Upper lobe of left lung (tissue), 6 donors: ENCODE data around the gene ACYP1. TPM values are rescaled to one million over a fixed set of nuclear protein-coding genes. Genes with fewer than 3 reads are reported as not detected.
A peak's percentile ranks its signal among the peaks of the same experiment; 100 is the strongest.

Source experiments
- ATAC-seq, 2 donors: fragments of 200-7000 bp; cut with Tn5 transposase; one replicate each; pipeline ENCODE4 v1.9.1; 2022; ENCODE audit warnings: mild to moderate bottlenecking in 2 of 2, moderate library complexity in 2 of 2; ENCODE audit not compliant: low FRiP score in 2 of 2
- DNase-seq, 2 donors: peaks; one replicate each; pipeline ENCODE4 v3.0.0-alpha.2; 2019 to 2020
- H3K27ac ChIP-seq, 4 donors: fragments of 200-600 bp; sonication (generic); one replicate each; pipeline ENCODE4 v1.5.1; 2016 to 2019
- H3K27me3 ChIP-seq, 4 donors: fragments of 200-600 bp; sonication (generic); one replicate each; pipeline ENCODE4 v1.5.1; 2017 to 2019
- H3K36me3 ChIP-seq, 4 donors: fragments of 200-600 bp; sonication (generic); one replicate each; pipeline ENCODE4 v1.5.1; 2016 to 2019
- H3K4me1 ChIP-seq, 4 donors: fragments of 200-600 bp; sonication (generic); one replicate each; pipeline ENCODE4 v1.5.1; 2018 to 2019
- H3K4me3 ChIP-seq, 4 donors: fragments of 200-600 bp; sonication (generic); one replicate each; pipeline ENCODE4 v1.5.1; 2017 to 2019; ENCODE audit warnings: mild to moderate bottlenecking in 2 of 4, moderate library complexity in 1 of 4
- H3K9me3 ChIP-seq, 4 donors: fragments of 200-600 bp; sonication (generic); one replicate each; pipeline ENCODE4 v1.5.1; 2018 to 2019
- EP300 ChIP-seq, 4 donors: sonication (generic); formaldehyde crosslinking; IDR thresholded peaks; one replicate each; pipeline ENCODE4 v1.5.1; 2017; ENCODE audit warnings: antibody characterized with exemption in 4 of 4, control low read depth in 2 of 4
- POLR2A ChIP-seq, 4 donors: fragments of 450-650 bp; IDR thresholded peaks; one replicate each; pipeline ENCODE4 v1.5.1; 2016 to 2017; ENCODE audit warnings: antibody characterized with exemption in 4 of 4, mild to moderate bottlenecking in 2 of 4
- POLR2AphosphoS5 ChIP-seq, 2 donors: sonication (generic); formaldehyde crosslinking; IDR thresholded peaks; one replicate each; pipeline ENCODE4 v1.5.1; 2017; ENCODE audit warnings: antibody characterized with exemption in 2 of 2
- WGBS, 2 donors: methylation state at CpG; one replicate each; pipeline ENCODE4 v1.1.5; 2017 to 2018; 5-methylcytosine and 5-hydroxymethylcytosine counted together
- total RNA-seq, 6 donors: library from RNA; depleted of rRNA in 4 of 6; stranded (reverse); fragments of >200 nt in 4 of 6; gene quantifications; one replicate each; pipeline versions ENCODE4 v1.1.0 to v1.2.1, GENCODE V29; 2016 to 2021
- TF ChIP-seq, protein P1 (sequence below), 6 experiments: fragments of 450-650 bp in 4 of 6; fragments of 200-600 bp in 2 of 6; sonication (generic) in 2 of 6; IDR thresholded peaks; one replicate each; pipeline ENCODE4 v1.5.1; 2016 to 2019; ENCODE audit warnings: antibody characterized with exemption in 6 of 6
- donor health status: DM: no; HTN: no; CAD: no; lungs with moderate emphysema.
- donor health status: DM: no; HTN: yes; CAD: no; lungs with severe emphysema.

ACYP1 gene
- total RNA-seq, 6 donors from 2014 or later: 7.9 to 46.1 (median 13.7) TPM

DNA sequence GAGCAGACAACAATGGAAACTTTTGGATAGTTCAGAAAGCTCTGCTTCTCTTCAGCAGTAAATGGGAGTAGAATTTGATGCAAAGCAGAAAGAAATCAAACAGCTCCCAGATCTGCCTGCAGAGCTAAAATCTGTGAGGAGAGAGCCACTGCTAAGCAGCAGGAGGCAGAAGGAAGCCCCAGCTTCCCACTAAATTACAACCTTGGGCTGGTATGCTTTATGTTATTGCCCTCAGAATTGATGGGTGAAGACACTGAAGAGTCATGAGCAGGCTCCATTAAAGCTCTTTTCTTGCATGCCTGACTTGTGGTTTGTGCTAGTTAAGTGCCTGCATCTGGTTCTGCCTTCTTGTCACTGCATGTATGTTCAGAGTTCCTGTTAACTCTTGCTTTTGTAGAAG lies 14.0 kb upstream of the ACYP1 start:
- H3K9me3 ChIP-seq: no peaks in the 10 kb centered on the region
- TF ChIP-seq EP300 (IDR thresholded peaks at IDR 0.05) (no peak), POLR2A (IDR thresholded peaks at IDR 0.05) (no peak), POLR2AphosphoS5 (IDR thresholded peaks at IDR 0.05) (no peak)
- TF ChIP-seq, protein P1, sequence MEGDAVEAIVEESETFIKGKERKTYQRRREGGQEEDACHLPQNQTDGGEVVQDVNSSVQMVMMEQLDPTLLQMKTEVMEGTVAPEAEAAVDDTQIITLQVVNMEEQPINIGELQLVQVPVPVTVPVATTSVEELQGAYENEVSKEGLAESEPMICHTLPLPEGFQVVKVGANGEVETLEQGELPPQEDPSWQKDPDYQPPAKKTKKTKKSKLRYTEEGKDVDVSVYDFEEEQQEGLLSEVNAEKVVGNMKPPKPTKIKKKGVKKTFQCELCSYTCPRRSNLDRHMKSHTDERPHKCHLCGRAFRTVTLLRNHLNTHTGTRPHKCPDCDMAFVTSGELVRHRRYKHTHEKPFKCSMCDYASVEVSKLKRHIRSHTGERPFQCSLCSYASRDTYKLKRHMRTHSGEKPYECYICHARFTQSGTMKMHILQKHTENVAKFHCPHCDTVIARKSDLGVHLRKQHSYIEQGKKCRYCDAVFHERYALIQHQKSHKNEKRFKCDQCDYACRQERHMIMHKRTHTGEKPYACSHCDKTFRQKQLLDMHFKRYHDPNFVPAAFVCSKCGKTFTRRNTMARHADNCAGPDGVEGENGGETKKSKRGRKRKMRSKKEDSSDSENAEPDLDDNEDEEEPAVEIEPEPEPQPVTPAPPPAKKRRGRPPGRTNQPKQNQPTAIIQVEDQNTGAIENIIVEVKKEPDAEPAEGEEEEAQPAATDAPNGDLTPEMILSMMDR (IDR thresholded peaks at IDR 0.05): no peak
- DNase-seq (no peak), ATAC-seq (no peak)
- peaks cover 0 to 15% (median 8%) of the 10 kb centered on the region in 4 donors for H3K36me3 ChIP-seq
- H3K27me3 ChIP-seq: no peaks in the 10 kb centered on the region
- H3K4me1 ChIP-seq: no peaks in the 10 kb centered on the region
- H3K4me3 ChIP-seq: no peak overlapping the region
- no peak overlapping the region for H3K27ac ChIP-seq

GRCh38 chr14:75070383-75070782 lies 6.6 kb upstream of the ACYP1 start:
- peak overlapping the region in 3 of 4 donors; percentile 50 to 58 (median 50) for H3K4me3 ChIP-seq
- no peak for DNase-seq
- H3K36me3 ChIP-seq: no peaks in the 10 kb centered on the region
- peaks cover 19 to 35% (median 23%) of the 10 kb centered on the region in 4 donors for H3K4me1 ChIP-seq
- 64 to 72% methylated on average over 8 to 9 of the region's 9 CpGs for WGBS, 2 donors
- no peak for ATAC-seq
- H3K27me3 ChIP-seq: no peaks in the 10 kb centered on the region
- TF ChIP-seq, protein P1 (IDR thresholded peaks at IDR 0.05): no peak
- TF ChIP-seq POLR2A (IDR thresholded peaks at IDR 0.05): no peak
- TF ChIP-seq EP300 (IDR thresholded peaks at IDR 0.05): no peak
- no peak for TF ChIP-seq POLR2AphosphoS5 (IDR thresholded peaks at IDR 0.05)
- H3K27ac ChIP-seq: peak overlapping the region; percentile 83 to 90 (median 90)
- H3K9me3 ChIP-seq: no peaks in the 10 kb centered on the region

GRCh38 chr14:75069811-75070145 lies 6.0 kb upstream of the ACYP1 start:
- Histone ChIP-seq H3K9me3 (no peaks in the 10 kb centered on the region), H3K36me3 (no peaks in the 10 kb centered on the region), H3K27me3 (no peaks in the 10 kb centered on the region), H3K27ac (peak overlapping the region; percentile 83 to 90 (median 90)), H3K4me3 (peak overlapping the region in 3 of 4 donors; percentile 50 to 58 (median 50)), H3K4me1 (peaks cover 19 to 35% (median 23%) of the 10 kb centered on the region in 4 donors)
- ATAC-seq (peak in 1 of 2 donors; percentile 73), DNase-seq (no peak)
- WGBS, 2 donors: 55% methylated on average over 12 of the region's 12 CpGs; no CpG with 5 or more reads in 1 of the 2 donors
- peak in 1 of 4 donors; percentile 28 for TF ChIP-seq POLR2A (IDR thresholded peaks at IDR 0.05)
- TF ChIP-seq, protein P1 (IDR thresholded peaks at IDR 0.05): no peak

DNA sequence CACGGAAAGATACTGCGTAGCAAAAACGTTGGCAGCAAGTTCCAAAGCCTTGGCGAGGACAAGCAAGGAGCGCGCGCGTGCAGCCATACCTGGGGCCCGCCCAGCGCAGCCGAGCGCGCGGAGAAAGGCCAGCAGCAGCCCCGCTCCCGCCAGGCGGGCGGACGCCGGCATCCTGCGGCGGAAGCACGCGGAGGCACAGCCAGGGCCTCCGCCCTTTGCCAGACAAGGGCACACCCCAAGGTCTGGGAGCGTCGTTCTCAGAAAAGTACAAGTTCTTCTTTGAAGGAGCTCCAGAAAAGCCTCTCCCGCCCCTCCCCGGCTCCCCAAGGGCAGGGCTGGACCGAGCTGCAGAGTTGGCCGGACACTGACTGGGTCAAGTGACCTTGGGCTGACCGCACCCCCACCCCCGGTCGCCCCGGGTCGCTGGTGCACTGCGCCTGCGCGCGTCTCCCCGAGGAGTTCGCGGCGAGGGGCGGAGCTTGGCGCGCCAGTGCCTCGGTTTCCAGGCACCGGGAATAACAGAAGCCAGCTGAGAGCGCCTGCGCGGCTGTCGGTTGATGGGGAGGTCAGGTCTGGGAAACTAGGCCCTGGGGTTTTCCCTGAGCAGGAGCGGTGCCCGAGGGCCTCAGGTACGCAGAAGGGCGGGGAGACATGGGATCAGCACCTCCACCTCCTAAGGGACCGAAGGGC lies 5.4 kb upstream of the ACYP1 start, which contains the start of gene ZC2HC1C:
Gene ZC2HC1C, plus strand, starts transcription at position 521 of the 690 bp plus-strand sequence. CDS start 933 bp downstream, outside the sequence.
- ATAC-seq: peak; percentile 96
- H3K27ac ChIP-seq: peak within 1 kb of the TSS; percentile 83 to 90 (median 90)
- WGBS, 2 donors: 1 to 6% methylated on average over 27 to 47 of the region's 58 CpGs
- H3K4me1 ChIP-seq: peaks cover 20 to 37% (median 23%) of the 10 kb centered on the region in 4 donors
- TF ChIP-seq POLR2A (IDR thresholded peaks at IDR 0.05) (peak in 3 of 4 donors; percentile 48 to 77 (median 71)), EP300 (IDR thresholded peaks at IDR 0.05) (peak in 2 of 4 donors; percentile 79 to 88), POLR2AphosphoS5 (IDR thresholded peaks at IDR 0.05) (peak; percentile 64 to 78)
- TF ChIP-seq, protein P1 (IDR thresholded peaks at IDR 0.05): peak in 2 of 6 experiments; percentile 14 to 24
- peak within 1 kb of the TSS; percentile 35 to 58 (median 50) for H3K4me3 ChIP-seq
- H3K27me3 ChIP-seq: no peaks in the 10 kb centered on the region
- no peaks in the 10 kb centered on the region for H3K36me3 ChIP-seq
- DNase-seq: peak; percentile 96 to 99
- no peaks in the 10 kb centered on the region for H3K9me3 ChIP-seq
